Activated T-cell treated with anti-CD3 and anti-CD28 coated beads, Interleukin-2, amount 50 U/mL, for 48 hours (primary cell): ENCODE measurements around the gene DDX10.

Experiments used
- DNase-seq, 2 experiments: peaks; one replicate each; pipeline ENCODE4 v3.0.0-alpha.2; 2020

The DDX10 gene

GRCh38 chr11:108947654-108948570 is 283.0 kb downstream of the DDX10 start:
- no peak for DNase-seq

GRCh38 chr11:108958368-108959104 is 293.7 kb downstream of the DDX10 start:
- no peak for DNase-seq

- no peak for DNase-seq
Measured at GRCh38 chr11:108959105-108959761, 294.4 kb downstream of the DDX10 start.

- no peak for DNase-seq
Measured at GRCh38 chr11:108959874-108960273, 295.0 kb downstream of the DDX10 start.

- DNase-seq, result no peak
Measured at GRCh38 chr11:108960501-108960900, 295.6 kb downstream of the DDX10 start.

GRCh38 chr11:108961095-108961494 is 296.2 kb downstream of the DDX10 start:
- DNase-seq, result no peak

- DNase-seq, result no peak
Measured at GRCh38 chr11:108963118-108963517, 298.2 kb downstream of the DDX10 start.

GRCh38 chr11:108965306-108966001 is 300.6 kb downstream of the DDX10 start:
- DNase-seq, result no peak

GRCh38 chr11:108966206-108966605 is 301.3 kb downstream of the DDX10 start:
- no peak for DNase-seq

- DNase-seq, result no peak
Measured at GRCh38 chr11:108966978-108967377, 302.1 kb downstream of the DDX10 start.

GRCh38 chr11:108967571-108967970 is 302.7 kb downstream of the DDX10 start:
- DNase-seq, result no peak

GRCh38 chr11:108970221-108970991 is 305.5 kb downstream of the DDX10 start:
- DNase-seq, result no peak

- no peak for DNase-seq
Measured at GRCh38 chr11:108973402-108974162, 308.7 kb downstream of the DDX10 start.

GRCh38 chr11:108975026-108975425 is 310.2 kb downstream of the DDX10 start:
- no peak for DNase-seq

GRCh38 chr11:108975641-108976071 is 310.8 kb downstream of the DDX10 start:
- DNase-seq, result no peak

GRCh38 chr11:108983636-108984420 is 319.0 kb downstream of the DDX10 start:
- no peak for DNase-seq

GRCh38 chr11:108984523-108984922 is 319.7 kb downstream of the DDX10 start:
- no peak for DNase-seq

- no peak for DNase-seq
Measured at GRCh38 chr11:108985236-108985944, 320.5 kb downstream of the DDX10 start.

- no peak for DNase-seq
Measured at GRCh38 chr11:108985945-108986279, 321.0 kb downstream of the DDX10 start.
